GM12878 (cell line): Measurements from ENCODE around the gene CITED2. TPM values are rescaled to one million over a fixed set of nuclear protein-coding genes. Genes with fewer than 3 reads are reported as not detected.

Experiments
- ATAC-seq: fragments of 200-7000 bp; cut with Tn5 transposase; 3 replicates; pipeline ENCODE4 v1.9.1; 2020; ENCODE audit warnings: mild to moderate bottlenecking, moderate library complexity
- BruUV-seq: library from RNA; stranded (reverse); fragments of 400-500 nt; replicated peaks from 2 replicates; lab custom pipeline; 2021; lab: Mats Ljungman, UMichigan
- CTCF ChIA-PET: fragments of 300-600 bp; sonication (Branson Sonifier 250); formaldehyde crosslinking; extraction: SDS; loops from one replicate; lab custom pipeline; 2021; ENCODE audit warnings: inconsistent platforms; lab: Yijun Ruan, JAX
- POLR2A ChIA-PET: fragments of 350-600 bp; formaldehyde crosslinking; extraction: SDS; loops from one replicate; lab custom pipeline; 2021; ENCODE audit warnings: inconsistent platforms; lab: Charles Lee
- RAD21 ChIA-PET: fragments of 300-600 bp; sonication (Branson Sonifier 250); formaldehyde crosslinking; loops from one replicate; lab custom pipeline; 2023; ENCODE audit warnings: antibody characterized with exemption; ENCODE audit not compliant: unreplicated experiment; lab: Charles Lee
- SMC1A ChIA-PET: fragments of 300-600 bp; sonication (Branson Sonifier 250); formaldehyde crosslinking; loops from one replicate; lab custom pipeline; 2023; ENCODE audit not compliant: unreplicated experiment, uncharacterized antibody; lab: Charles Lee
- DNase-seq: peaks from one replicate; pipeline ENCODE4 v3.0.0-alpha.2; 2011; ENCODE audit warnings: low read depth, low spot score
- FAIRE-seq: peaks from 3 replicates; lab custom pipeline; 2011; peaks lifted over from hg19 to GRCh38; lab: Jason Lieb, UNC
- H2AFZ ChIP-seq: 2 replicates; pipeline ENCODE4 v1.6.0; 2011; ENCODE audit warnings: low read depth, low read length, control low read depth; ENCODE audit not compliant: control insufficient read depth
- H3K27ac ChIP-seq: 2 replicates; pipeline ENCODE4 v1.5.1; 2011; ENCODE audit warnings: control low read depth; ENCODE audit not compliant: control insufficient read depth, insufficient read depth
- H3K27me3 ChIP-seq, 2 experiments: replicated peaks in 1 of 2; 2 replicates each; pipeline versions ENCODE4 v1.6.0 to v1.6.1; 2011; ENCODE audit warnings: low read length in 1 of 2; ENCODE audit not compliant: control insufficient read depth in 2 of 2, insufficient read depth in 2 of 2
- H3K36me3 ChIP-seq, 2 experiments: 2 replicates each; pipeline ENCODE4 v1.5.1; 2011; ENCODE audit warnings: low read length in 1 of 2; ENCODE audit not compliant: control insufficient read depth in 2 of 2, insufficient read depth in 2 of 2
- H3K4me1 ChIP-seq: 2 replicates; pipeline ENCODE4 v1.6.1; 2011; ENCODE audit warnings: mild to moderate bottlenecking, low read length, moderate library complexity, mixed read lengths; ENCODE audit not compliant: control insufficient read depth, insufficient read depth
- H3K4me2 ChIP-seq: 2 replicates; pipeline ENCODE4 v1.6.0; 2011; ENCODE audit warnings: control low read depth; ENCODE audit not compliant: control insufficient read depth, insufficient read depth
- H3K4me3 ChIP-seq: fragments of 200-600 bp; sonication (generic); 2 replicates; pipeline ENCODE4 v1.5.1; 2016
- H3K79me2 ChIP-seq: 2 replicates; pipeline ENCODE4 v1.6.0; 2011; ENCODE audit warnings: low read length; ENCODE audit not compliant: control insufficient read depth, insufficient read depth
- H3K9ac ChIP-seq: 2 replicates; pipeline ENCODE4 v1.8.0; 2011; ENCODE audit warnings: low read length, control low read depth, mixed read lengths; ENCODE audit not compliant: control insufficient read depth, insufficient read depth
- H3K9me3 ChIP-seq: replicated peaks from 3 replicates; pipeline ENCODE4 v1.5.1; 2011; ENCODE audit warnings: mild to moderate bottlenecking, low read length; ENCODE audit not compliant: control insufficient read depth, insufficient read depth
- H4K20me1 ChIP-seq: 2 replicates; pipeline ENCODE4 v1.6.0; 2011; ENCODE audit not compliant: control insufficient read depth, insufficient read depth
- NFXL1 ChIP-seq: fragments of 450-650 bp; IDR thresholded peaks from 2 replicates; pipeline ENCODE4 v1.6.1; 2017; ENCODE audit warnings: antibody characterized with exemption, mild to moderate bottlenecking, borderline replicate concordance
- POU2F2 ChIP-seq: IDR thresholded peaks from 3 replicates; pipeline ENCODE4 v1.6.1; 2011; ENCODE audit warnings: low read depth, mild to moderate bottlenecking, low read length, borderline replicate concordance
- TAF1 ChIP-seq: IDR thresholded peaks from 2 replicates; pipeline ENCODE4 v1.6.1; 2011; ENCODE audit warnings: mild to moderate bottlenecking, low read depth, low read length, borderline replicate concordance
- WGBS: methylation state at CpG from one replicate; pipeline ENCODE4 v1.1.6; 2016; ENCODE audit warnings: low lambda C conversion rate; ENCODE audit not compliant: insufficient replicate concordance, insufficient coverage; ENCODE audit errors: missing lambda C conversion rate; 5-methylcytosine and 5-hydroxymethylcytosine counted together
- in situ Hi-C: fragments of 300-500 bp; cut with MboI; formaldehyde crosslinking; loops from 9 replicates; pipeline ENCODE4 v1.14.3; 2018; ENCODE audit warnings: mixed read lengths
- intact Hi-C: fragments of 100-400 bp; cut with micrococcal nuclease; formaldehyde crosslinking; loops from one replicate; pipeline ENCODE4 v1.14.2; 2022; ENCODE audit not compliant: unreplicated experiment
- polyA plus RNA-seq, 11 experiments: library from polyadenylated mRNA; depleted of rRNA in 4 of 11; unstranded in 6 of 11; stranded (reverse) in 5 of 11; fragments of >200 nt; fragmentation: Nextera tagmentation in 4 of 11; fragmentation: Illumina TruSeq in 1 of 11; extraction: Ambion mirVana in 4 of 11; extraction: Trizol in 1 of 11; gene quantifications; 1 replicate in 1 of 11; 2 replicates in 10 of 11; pipeline versions ENCODE4 v1.2.1 to v1.2.3, GENCODE V29; 2011 to 2016; ENCODE audit warnings: inconsistent platforms in 2 of 11, missing spikeins in 2 of 11, low read depth in 1 of 11
- total RNA-seq, 4 experiments: library from RNA; depleted of rRNA in 3 of 4; stranded (reverse); fragments of >200 nt in 3 of 4; fragmentation: Illumina TruSeq in 1 of 4; extraction: Trizol in 1 of 4; gene quantifications; 2 replicates each; pipeline versions ENCODE4 v1.2.1 to v1.2.3, GENCODE V29; 2013 to 2021
- TF ChIP-seq, protein P1 (sequence below): IDR thresholded peaks from 2 replicates; pipeline ENCODE4 v1.6.1; 2011; ENCODE audit warnings: low read depth, low read length, improper control_type of control experiment, borderline replicate concordance
- TF ChIP-seq, protein P2 (sequence below): fragments of 150-350 bp; IDR thresholded peaks from 2 replicates; pipeline ENCODE4 v1.6.1; 2016; ENCODE audit warnings: low read depth, low read length

Gene CITED2
- total and polyA plus RNA-seq, 10 of the 15 experiments (the other 5 are each of a cell fraction or from before 2014, with no cell fraction given) = 0.08 to 20.0 (median 7.3) TPM

DNA sequence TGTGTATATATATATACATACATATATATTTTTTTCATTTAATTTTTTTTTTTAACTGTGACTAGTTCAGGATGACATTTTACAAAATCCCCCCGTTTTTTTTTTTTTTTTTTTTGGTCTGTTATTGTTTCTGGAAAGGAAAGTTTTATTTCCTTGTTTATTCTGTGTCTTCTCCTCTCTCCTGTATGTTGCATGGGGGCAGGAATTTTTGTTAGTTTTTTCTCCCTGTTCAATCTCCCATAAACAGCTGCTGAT lies 50.2 kb downstream of the CITED2 start:
- in situ Hi-C loops = no loop called here
- Histone ChIP-seq H3K36me3 (no peaks in the 10 kb centered on the region), H3K4me3 (no peak overlapping the region), H3K4me2 (peak overlapping the region; percentile 36; the same call in 1 of the 2 replicates)
- BruUV-seq = no TSS peak
- CTCF ChIA-PET = interaction anchor here (1.0 to 5.1 kb wide), 6 partner anchors 12 to 104 kb away, joined by 3 to 28 read pairs (median 8); partner anchors contain the start of gene TXLNB
- RAD21 ChIA-PET = interaction anchor here (0.6 to 4.1 kb wide), 9 partner anchors 8 to 550 kb away, joined by 3 to 42 read pairs (median 4); partner anchors contain the start of gene TXLNB
- TF ChIP-seq, protein P1, sequence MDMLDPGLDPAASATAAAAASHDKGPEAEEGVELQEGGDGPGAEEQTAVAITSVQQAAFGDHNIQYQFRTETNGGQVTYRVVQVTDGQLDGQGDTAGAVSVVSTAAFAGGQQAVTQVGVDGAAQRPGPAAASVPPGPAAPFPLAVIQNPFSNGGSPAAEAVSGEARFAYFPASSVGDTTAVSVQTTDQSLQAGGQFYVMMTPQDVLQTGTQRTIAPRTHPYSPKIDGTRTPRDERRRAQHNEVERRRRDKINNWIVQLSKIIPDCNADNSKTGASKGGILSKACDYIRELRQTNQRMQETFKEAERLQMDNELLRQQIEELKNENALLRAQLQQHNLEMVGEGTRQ = no peak
- TF ChIP-seq TAF1 (no peak), POU2F2 (no peak), NFXL1 (no peak)
- TF ChIP-seq, protein P2, sequence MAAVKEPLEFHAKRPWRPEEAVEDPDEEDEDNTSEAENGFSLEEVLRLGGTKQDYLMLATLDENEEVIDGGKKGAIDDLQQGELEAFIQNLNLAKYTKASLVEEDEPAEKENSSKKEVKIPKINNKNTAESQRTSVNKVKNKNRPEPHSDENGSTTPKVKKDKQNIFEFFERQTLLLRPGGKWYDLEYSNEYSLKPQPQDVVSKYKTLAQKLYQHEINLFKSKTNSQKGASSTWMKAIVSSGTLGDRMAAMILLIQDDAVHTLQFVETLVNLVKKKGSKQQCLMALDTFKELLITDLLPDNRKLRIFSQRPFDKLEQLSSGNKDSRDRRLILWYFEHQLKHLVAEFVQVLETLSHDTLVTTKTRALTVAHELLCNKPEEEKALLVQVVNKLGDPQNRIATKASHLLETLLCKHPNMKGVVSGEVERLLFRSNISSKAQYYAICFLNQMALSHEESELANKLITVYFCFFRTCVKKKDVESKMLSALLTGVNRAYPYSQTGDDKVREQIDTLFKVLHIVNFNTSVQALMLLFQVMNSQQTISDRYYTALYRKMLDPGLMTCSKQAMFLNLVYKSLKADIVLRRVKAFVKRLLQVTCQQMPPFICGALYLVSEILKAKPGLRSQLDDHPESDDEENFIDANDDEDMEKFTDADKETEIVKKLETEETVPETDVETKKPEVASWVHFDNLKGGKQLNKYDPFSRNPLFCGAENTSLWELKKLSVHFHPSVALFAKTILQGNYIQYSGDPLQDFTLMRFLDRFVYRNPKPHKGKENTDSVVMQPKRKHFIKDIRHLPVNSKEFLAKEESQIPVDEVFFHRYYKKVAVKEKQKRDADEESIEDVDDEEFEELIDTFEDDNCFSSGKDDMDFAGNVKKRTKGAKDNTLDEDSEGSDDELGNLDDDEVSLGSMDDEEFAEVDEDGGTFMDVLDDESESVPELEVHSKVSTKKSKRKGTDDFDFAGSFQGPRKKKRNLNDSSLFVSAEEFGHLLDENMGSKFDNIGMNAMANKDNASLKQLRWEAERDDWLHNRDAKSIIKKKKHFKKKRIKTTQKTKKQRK = no peak
- TF ChIP-seq, all 136 proteins: peak for 0
- intact Hi-C loops = no loop called here
- H3K27me3 ChIP-seq = no peaks in the 10 kb centered on the region
- H3K27ac ChIP-seq = peak overlapping the region; percentile 34; the same call in 1 of the 2 replicates
- no peaks in the 10 kb centered on the region for H4K20me1 ChIP-seq
- peaks cover 27% of the 10 kb centered on the region for H3K4me1 ChIP-seq
- FAIRE-seq (no peak), DNase-seq (no peak), ATAC-seq (no peak)
- H2AFZ ChIP-seq = no peak overlapping the region
- POLR2A ChIA-PET = interaction anchor here (2.2 to 3.7 kb wide), 3 partner anchors 11 to 54 kb away, joined by 6 to 25 read pairs (median 17); partner anchors contain the start of gene TXLNB
- no peaks in the 10 kb centered on the region for H3K79me2 ChIP-seq
- no peaks in the 10 kb centered on the region; the same call in 2 of the 3 replicates for H3K9me3 ChIP-seq
- SMC1A ChIA-PET = interaction anchor here (0.6 to 9.9 kb wide), 12 partner anchors 10 to 199 kb away, joined by 3 to 71 read pairs (median 4); partner anchors contain the start of gene TXLNB
- WGBS = no CpG with 5 or more reads among the region's 1 CpG
- H3K9ac ChIP-seq = no peak overlapping the region
